SK-N-SH (cell line): Measurements from ENCODE around the gene SUFU. TPM values are rescaled to one million over a fixed set of nuclear protein-coding genes. Genes with fewer than 3 reads are reported as not detected.
"Not testable (repeated sequence)": the region's sequence is repeated elsewhere in the genome, so short reads cannot be mapped to it uniquely, and the experiment has no call there.

Experiments used
- CTCF ChIA-PET: fragments of 300-600, 350-600 bp; formaldehyde crosslinking; extraction: SDS; loops from one replicate; lab custom pipeline; 2021; lab: Yijun Ruan, JAX
- POLR2A ChIA-PET: fragments of 350-600 bp; sonication (Branson Sonifier 250); formaldehyde crosslinking; extraction: SDS; loops from one replicate; lab custom pipeline; 2020; ENCODE audit warnings: antibody characterized with exemption, inconsistent platforms; lab: Yijun Ruan, JAX
- DNase-seq: peaks from one replicate; pipeline ENCODE4 v3.0.0; 2012
- H2AFZ ChIP-seq: fragments of 200-600 bp; sonication (generic); 2 replicates; pipeline ENCODE4 v1.8.1; 2016; ENCODE audit warnings: antibody characterized with exemption, mild to moderate bottlenecking, low read depth
- H3F3A ChIP-seq: fragments of 200-600 bp; sonication (generic); replicated peaks from 2 replicates; pipeline ENCODE3; 2016; ENCODE audit warnings: antibody characterized with exemption, mild to moderate bottlenecking; ENCODE audit not compliant: insufficient read depth
- H3K27ac ChIP-seq, 2 experiments: fragments of 200-500 bp in 1 of 2; fragments of 200-600 bp in 1 of 2; sonication (Bioruptor generic) in 1 of 2; sonication (generic), shearing (Covaris generic) in 1 of 2; 2 replicates each; pipeline versions ENCODE4 v1.5.1 to v1.6.1; 2014 to 2016; ENCODE audit warnings: low read depth in 2 of 2, inconsistent platforms in 1 of 2, low read length in 1 of 2, mild to moderate bottlenecking in 1 of 2, mixed read lengths in 1 of 2
- H3K27me3 ChIP-seq: fragments of 200-600 bp; sonication (generic), shearing (Covaris generic); 2 replicates; pipeline ENCODE4 v1.6.1; 2016; ENCODE audit warnings: mixed run types; ENCODE audit not compliant: insufficient read depth
- H3K36me3 ChIP-seq, 2 experiments: fragments of 200-500 bp in 1 of 2; fragments of 200-600 bp in 1 of 2; sonication (Bioruptor generic) in 1 of 2; sonication (generic) in 1 of 2; replicated peaks in 1 of 2; 2 replicates each; pipeline versions ENCODE3 to v1.5.1; 2014 to 2016; ENCODE audit warnings: low read length in 1 of 2, mild to moderate bottlenecking in 1 of 2; ENCODE audit not compliant: insufficient read depth in 2 of 2, control insufficient read depth in 1 of 2
- H3K4me1 ChIP-seq, 2 experiments: fragments of 200-500 bp in 1 of 2; fragments of 200-600 bp in 1 of 2; sonication (Bioruptor generic) in 1 of 2; sonication (generic), shearing (Covaris generic) in 1 of 2; 2 replicates each; pipeline versions ENCODE4 v1.5.1 to v1.6.1; 2014 to 2016; ENCODE audit warnings: low read depth in 1 of 2, low read length in 1 of 2, mixed run types in 1 of 2; ENCODE audit not compliant: insufficient read depth in 2 of 2, control insufficient read depth in 1 of 2
- H3K4me2 ChIP-seq: fragments of 200-600 bp; sonication (generic), shearing (Covaris generic); 2 replicates; pipeline ENCODE4 v1.6.1; 2017; ENCODE audit warnings: mixed run types
- H3K4me3 ChIP-seq, 2 experiments: fragments of 200-500 bp in 1 of 2; fragments of 200-600 bp in 1 of 2; sonication (Bioruptor generic) in 1 of 2; sonication (generic), shearing (Covaris generic) in 1 of 2; 2 replicates each; pipeline versions ENCODE4 v1.5.1 to v1.8.1; 2014 to 2016; ENCODE audit warnings: low read depth in 2 of 2, inconsistent platforms in 1 of 2, low read length in 1 of 2, mild to moderate bottlenecking in 1 of 2, mixed read lengths in 1 of 2, moderate library complexity in 1 of 2
- H3K79me2 ChIP-seq: fragments of 200-600 bp; sonication (generic); 2 replicates; pipeline ENCODE4 v1.8.1; 2017; ENCODE audit warnings: mild to moderate bottlenecking; ENCODE audit not compliant: insufficient read depth
- H3K9ac ChIP-seq: fragments of 200-600 bp; sonication (generic); 2 replicates; pipeline ENCODE4 v1.6.1; 2017; ENCODE audit warnings: mixed run types
- H3K9me2 ChIP-seq: fragments of 200-600 bp; sonication (generic); 2 replicates; pipeline ENCODE4 v1.6.1; 2017; ENCODE audit warnings: mixed run types
- H3K9me3 ChIP-seq: fragments of 200-600 bp; sonication (generic); 2 replicates; pipeline ENCODE4 v1.6.1; 2017; ENCODE audit warnings: mixed run types, mild to moderate bottlenecking, moderate library complexity
- H4K20me1 ChIP-seq: fragments of 200-600 bp; sonication (generic); 2 replicates; pipeline ENCODE4 v1.6.1; 2017; ENCODE audit warnings: mild to moderate bottlenecking, mixed run types; ENCODE audit not compliant: insufficient read depth
- CTCF ChIP-seq: fragments of 200-600 bp; sonication (generic); IDR thresholded peaks from 2 replicates; pipeline ENCODE4 v1.6.1; 2017; ENCODE audit warnings: antibody characterized with exemption, mild to moderate bottlenecking, moderate library complexity
- ELF1 ChIP-seq: IDR thresholded peaks from 2 replicates; pipeline ENCODE4 v1.4.0; 2012
- EP300 ChIP-seq, 2 experiments: IDR thresholded peaks; 2 replicates each; pipeline versions ENCODE4 v1.4.0 to v1.6.1; 2012; ENCODE audit warnings: borderline replicate concordance in 1 of 2, low read depth in 1 of 2, low read length in 1 of 2
- FOXJ3 ChIP-seq: sonication (generic); formaldehyde crosslinking; IDR thresholded peaks from 2 replicates; pipeline ENCODE4 v1.5.1; 2020; ENCODE audit warnings: mild to moderate bottlenecking, missing genetic modification reagents
- GATA2 ChIP-seq: sonication (generic); formaldehyde crosslinking; IDR thresholded peaks from 2 replicates; pipeline ENCODE4 v1.5.0; 2020; ENCODE audit warnings: mild to moderate bottlenecking, missing genetic modification reagents
- NFIC ChIP-seq: IDR thresholded peaks from 2 replicates; pipeline ENCODE4 v1.4.0; 2012; ENCODE audit warnings: borderline replicate concordance
- POLR2AphosphoS5 ChIP-seq: IDR thresholded peaks from 2 replicates; pipeline ENCODE4 v1.6.1; 2012; ENCODE audit warnings: low read depth, low read length
- RAD21 ChIP-seq: IDR thresholded peaks from 2 replicates; pipeline ENCODE4 v1.6.1; 2012; ENCODE audit warnings: mild to moderate bottlenecking, low read length
- REST ChIP-seq: IDR thresholded peaks from 2 replicates; pipeline ENCODE4 v1.6.1; 2012; ENCODE audit warnings: mild to moderate bottlenecking, low read depth, low read length, moderate library complexity
- RXRA ChIP-seq: IDR thresholded peaks from 2 replicates; pipeline ENCODE4 v1.4.0; 2012; ENCODE audit warnings: low read depth, mild to moderate bottlenecking, borderline replicate concordance
- SIN3A ChIP-seq: IDR thresholded peaks from 2 replicates; pipeline ENCODE4 v1.6.1; 2012; ENCODE audit warnings: low read depth, mild to moderate bottlenecking, low read length, moderate library complexity, borderline replicate concordance
- WGBS: methylation state at CpG from one replicate; pipeline ENCODE4 v1.1.6; 2017; ENCODE audit warnings: low lambda C conversion rate; 5-methylcytosine and 5-hydroxymethylcytosine counted together
- polyA plus RNA-seq, 3 experiments: library from polyadenylated mRNA; depleted of rRNA; stranded (reverse); fragments of >200 nt; gene quantifications; 2 replicates each; pipeline ENCODE4 v1.2.3, GENCODE V29; 2012

Gene SUFU
- polyA plus RNA-seq, 1 of the 3 experiments (the other 2 are of a cell fraction): 5.7 TPM

- no peak for TF ChIP-seq FOXJ3 (CRISPR knock-in tag)
Measured at GRCh38 chr10:102661658-102662028, 157.9 kb downstream of the SUFU start (continued).

GRCh38 chr10:102665904-102666509 lies 162.2 kb downstream of the SUFU start:
- no peak overlapping the region for H3K9ac ChIP-seq
- no peaks in the 10 kb centered on the region for H3K27me3 ChIP-seq
- 97% methylated on average over 7 of the region's 9 CpGs for WGBS
- ChIA-PET POLR2A (no interaction called here), CTCF (interaction anchor here (0.9 to 1.5 kb wide), 2 partner anchors 10 to 16 kb away, joined by 3 to 5 read pairs; no protein-coding TSS in a partner anchor)
- H3K36me3 ChIP-seq: no peaks in the 10 kb centered on the region
- no peaks in the 10 kb centered on the region for H4K20me1 ChIP-seq
- no peaks in the 10 kb centered on the region for H3K79me2 ChIP-seq
- peaks cover 7 to 33% of the 10 kb centered on the region in 2 experiments; a peak in 1 of 4 replicates for H3K4me1 ChIP-seq
- no peak overlapping the region for H3K27ac ChIP-seq
- no peak for TF ChIP-seq NFIC
- no peak for TF ChIP-seq ELF1
- TF ChIP-seq GATA2 (CRISPR knock-in tag): no peak
- TF ChIP-seq POLR2AphosphoS5: no peak
- TF ChIP-seq REST: no peak
- TF ChIP-seq RAD21: no peak
- no peak for TF ChIP-seq CTCF
- no peak for TF ChIP-seq EP300 (IDR thresholded peaks at IDR 0.05; ENCODE audit: borderline replicate concordance in 1 of 2, low read depth in 1 of 2, low read length in 1 of 2)
- TF ChIP-seq RXRA: no peak
- TF ChIP-seq SIN3A: no peak
- DNase-seq: no peak
- no peak overlapping the region for H2AFZ ChIP-seq
- peaks cover 4% of the 10 kb centered on the region for H3F3A ChIP-seq
- no peak overlapping the region for H3K4me2 ChIP-seq
- H3K9me3 ChIP-seq: no peaks in the 10 kb centered on the region
- H3K4me3 ChIP-seq: no peak overlapping the region
- no peaks in the 10 kb centered on the region for H3K9me2 ChIP-seq

- H3K79me2 ChIP-seq, H3K9ac ChIP-seq, H2AFZ ChIP-seq, H3K9me3 ChIP-seq, H4K20me1 ChIP-seq, H3K36me3 ChIP-seq, H3K4me2 ChIP-seq, H3K27me3 ChIP-seq, H3K27ac ChIP-seq, DNase-seq, H3K9me2 ChIP-seq, POLR2A ChIA-PET, H3K4me3 ChIP-seq, H3F3A ChIP-seq: not testable (repeated sequence)
- CTCF ChIA-PET: interaction anchor here (4.2 to 5.1 kb wide), 2 partner anchors 11 to 17 kb away, joined by 32 to 33 read pairs; no protein-coding TSS in a partner anchor
- 93% methylated on average over 4 of the region's 4 CpGs for WGBS
- peaks cover 7 to 28% of the 10 kb centered on the region in 2 experiments; a peak in 1 of 4 replicates for H3K4me1 ChIP-seq
Measured at GRCh38 chr10:102667411-102667810, 163.6 kb downstream of the SUFU start.
